HG03354 (cell line): ENCODE measurements around the gene PAGR1.
"Not testable (repeated sequence)": the region's sequence is repeated elsewhere in the genome, so short reads cannot be mapped to it uniquely, and the experiment has no call there.

ENCODE experiments used
- ATAC-seq: cut with Tn5 transposase; IDR thresholded peaks from one replicate; pipeline ENCODE4 v1.9.1; 2021; ENCODE audit warnings: mild to moderate bottlenecking; ENCODE audit not compliant: unreplicated experiment, poor library complexity, severe bottlenecking

Gene PAGR1

DNA sequence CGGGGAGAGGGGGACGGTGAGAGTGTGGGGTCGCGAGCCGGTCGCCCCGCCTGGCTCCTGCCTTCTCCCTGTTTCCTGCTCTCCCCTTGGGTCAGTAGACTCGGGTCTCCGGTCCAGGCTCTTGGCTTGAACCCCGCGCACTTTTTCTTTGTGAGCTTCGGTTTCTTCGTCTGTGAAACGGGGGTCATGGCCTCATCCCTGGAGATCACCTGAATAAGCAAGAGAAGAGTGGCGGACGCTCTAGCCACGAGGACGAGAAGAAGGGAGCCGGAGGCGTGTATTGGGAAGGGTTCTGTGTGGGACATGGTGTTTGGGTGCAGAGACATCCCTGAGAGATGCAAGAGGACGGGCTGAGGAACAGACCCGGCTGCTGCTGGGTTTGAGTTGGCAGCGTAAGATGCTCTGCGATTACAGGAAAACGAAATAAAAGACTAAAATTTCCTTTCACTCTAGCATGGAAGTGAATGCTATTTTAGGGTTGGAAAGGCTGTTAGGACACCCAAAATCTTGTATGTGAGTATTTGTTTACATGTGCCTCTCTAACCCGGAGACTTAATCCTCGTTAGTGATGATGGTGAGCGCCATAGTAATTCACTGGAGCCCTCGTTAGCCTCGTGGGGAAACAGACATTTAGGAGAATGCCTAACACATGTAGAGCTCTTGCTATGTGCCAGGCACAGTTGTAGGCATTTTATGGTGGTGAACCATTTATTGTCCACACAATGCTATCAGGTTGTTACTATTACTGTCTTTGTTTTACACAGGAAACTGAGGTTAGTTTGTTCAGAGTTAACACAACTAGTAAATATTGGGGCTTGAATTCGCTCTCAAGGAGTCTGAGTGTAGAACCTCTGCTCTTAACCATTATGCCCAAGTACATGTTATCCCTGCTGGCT, 24.8 kb upstream of the PAGR1 start:
- peak; percentile 10 for ATAC-seq

DNA sequence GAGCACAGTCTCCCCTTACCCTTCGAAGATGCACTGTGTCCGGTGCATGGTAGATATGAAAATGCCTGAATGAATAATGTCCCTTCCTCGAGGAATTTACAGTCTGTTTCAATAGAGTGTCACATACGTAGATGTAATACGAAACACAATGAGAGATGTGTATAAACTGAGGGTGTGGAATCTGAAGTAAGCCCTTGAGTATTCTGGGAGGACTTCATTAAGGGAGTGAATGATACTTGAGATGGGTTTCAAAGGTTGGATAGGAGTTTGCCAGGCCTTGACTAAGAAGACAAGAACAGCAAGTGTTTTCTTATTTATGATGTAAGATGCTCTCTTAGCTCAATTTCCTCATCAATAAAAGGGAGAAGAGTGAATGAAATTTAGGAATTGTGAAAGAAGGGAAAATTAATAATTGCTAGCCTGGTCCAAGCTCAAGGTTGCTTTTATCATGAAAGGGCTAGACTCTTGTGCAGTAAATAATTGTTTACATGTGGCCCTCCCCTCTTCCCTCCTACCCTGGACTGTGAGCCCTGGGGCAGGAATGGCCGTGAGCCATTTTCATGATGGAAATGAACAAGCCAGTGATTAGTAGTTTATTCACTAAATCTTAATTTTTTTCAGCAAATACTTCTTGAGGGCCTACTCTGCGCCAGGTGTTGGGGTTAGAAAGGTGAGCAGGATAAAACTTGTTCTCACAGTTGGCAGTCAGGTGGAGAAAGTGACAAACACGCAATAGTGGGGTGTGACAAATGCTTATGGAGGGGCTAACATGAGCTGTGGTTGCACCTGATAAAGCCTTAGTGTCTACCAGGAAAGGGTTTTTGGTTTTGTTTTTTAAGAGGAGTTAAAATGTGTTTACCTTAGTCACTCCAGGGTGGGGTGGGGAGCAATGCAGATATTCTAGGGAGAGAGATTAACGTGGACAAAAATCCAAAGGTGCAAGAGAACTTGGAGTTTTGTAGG, 23.8 kb upstream of the PAGR1 start:
- ATAC-seq: no peak

DNA sequence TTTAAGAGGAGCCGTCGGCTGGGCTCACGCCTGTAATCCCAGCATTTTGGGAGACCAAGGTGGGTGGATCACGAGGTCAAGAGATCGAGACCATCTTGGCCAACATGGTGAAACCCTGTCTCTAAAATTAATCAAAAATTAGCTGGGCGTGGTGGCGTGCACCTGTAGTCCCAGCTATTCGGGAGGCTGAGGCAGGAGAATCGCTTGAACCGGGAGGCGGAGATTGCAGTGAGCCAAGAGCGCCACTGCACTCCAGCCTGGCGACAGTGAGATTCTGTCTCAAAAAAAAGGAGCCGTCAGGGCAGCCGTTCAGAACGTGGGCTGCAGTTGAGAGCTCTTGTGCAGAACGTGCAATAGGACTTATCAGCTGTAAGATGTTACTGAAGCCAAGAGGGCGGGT, 22.8 kb upstream of the PAGR1 start:
- not testable (repeated sequence) for ATAC-seq

DNA sequence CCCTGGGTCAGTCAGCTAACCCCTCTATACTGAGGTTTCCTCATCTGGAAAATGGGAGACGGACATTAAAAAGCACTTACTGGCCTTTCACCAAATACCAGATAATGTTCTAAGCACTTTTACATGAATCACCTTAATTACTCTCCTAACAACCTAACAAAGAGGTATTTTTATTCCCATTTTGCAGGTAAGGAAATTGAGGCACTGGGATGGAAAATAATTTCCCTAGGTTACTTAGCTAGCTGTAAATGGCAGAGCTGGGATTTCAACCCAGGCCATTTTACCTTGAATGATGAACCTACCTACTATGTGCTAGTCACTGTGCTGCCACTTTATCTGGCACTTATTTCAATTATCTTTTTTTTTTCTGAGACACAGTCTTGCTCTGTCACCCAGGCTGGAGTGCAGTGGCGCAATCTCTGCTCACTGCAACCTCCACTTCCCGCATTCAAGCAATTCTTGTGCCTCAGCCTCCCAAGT, 21.7 kb upstream of the PAGR1 start:
- no peak for ATAC-seq

DNA sequence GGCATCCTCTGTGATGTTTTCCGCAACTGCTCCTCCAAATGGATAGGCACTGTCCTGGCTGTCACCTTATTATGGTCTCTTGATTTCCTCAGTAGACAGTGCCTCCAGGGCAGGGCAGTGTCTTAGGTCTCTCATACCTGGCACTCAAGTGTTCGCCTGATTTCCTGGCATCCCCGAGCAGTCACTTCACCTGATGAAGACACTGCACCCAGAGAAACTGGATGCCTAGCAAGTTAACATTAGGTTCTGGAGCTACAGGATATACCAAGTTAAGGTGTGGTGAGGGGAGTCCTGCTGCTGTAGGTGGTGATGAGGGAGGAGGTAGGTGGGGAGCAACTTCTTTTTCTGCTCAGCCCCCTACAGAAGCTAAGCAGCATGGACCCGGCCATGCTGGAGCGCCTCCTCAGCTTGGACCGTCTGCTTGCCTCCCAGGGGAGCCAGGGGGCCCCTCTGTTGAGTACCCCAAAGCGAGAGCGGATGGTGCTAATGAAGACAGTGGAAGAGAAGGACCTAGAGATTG, 13.5 kb upstream of the PAGR1 start:
- no peak for ATAC-seq

DNA sequence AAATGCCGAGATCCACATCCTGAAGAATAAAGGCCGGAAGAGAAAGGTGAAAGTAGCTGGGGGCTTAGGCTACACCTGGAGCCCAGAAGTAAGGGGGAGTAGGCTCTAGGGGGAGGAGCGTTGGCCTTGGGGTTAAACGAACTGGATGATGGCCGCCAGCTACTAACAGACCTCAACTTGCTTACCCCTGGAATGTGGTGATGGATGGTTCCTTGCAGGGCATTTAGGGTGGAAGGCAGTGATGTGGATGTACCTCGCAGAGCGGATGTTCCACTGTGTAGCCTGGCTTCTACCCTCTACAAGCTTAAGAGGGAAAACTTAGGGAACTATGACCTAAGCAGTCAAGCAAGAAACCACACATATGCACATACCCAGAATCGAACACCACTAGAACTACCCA, 11.9 kb upstream of the PAGR1 start:
- ATAC-seq: no peak

DNA sequence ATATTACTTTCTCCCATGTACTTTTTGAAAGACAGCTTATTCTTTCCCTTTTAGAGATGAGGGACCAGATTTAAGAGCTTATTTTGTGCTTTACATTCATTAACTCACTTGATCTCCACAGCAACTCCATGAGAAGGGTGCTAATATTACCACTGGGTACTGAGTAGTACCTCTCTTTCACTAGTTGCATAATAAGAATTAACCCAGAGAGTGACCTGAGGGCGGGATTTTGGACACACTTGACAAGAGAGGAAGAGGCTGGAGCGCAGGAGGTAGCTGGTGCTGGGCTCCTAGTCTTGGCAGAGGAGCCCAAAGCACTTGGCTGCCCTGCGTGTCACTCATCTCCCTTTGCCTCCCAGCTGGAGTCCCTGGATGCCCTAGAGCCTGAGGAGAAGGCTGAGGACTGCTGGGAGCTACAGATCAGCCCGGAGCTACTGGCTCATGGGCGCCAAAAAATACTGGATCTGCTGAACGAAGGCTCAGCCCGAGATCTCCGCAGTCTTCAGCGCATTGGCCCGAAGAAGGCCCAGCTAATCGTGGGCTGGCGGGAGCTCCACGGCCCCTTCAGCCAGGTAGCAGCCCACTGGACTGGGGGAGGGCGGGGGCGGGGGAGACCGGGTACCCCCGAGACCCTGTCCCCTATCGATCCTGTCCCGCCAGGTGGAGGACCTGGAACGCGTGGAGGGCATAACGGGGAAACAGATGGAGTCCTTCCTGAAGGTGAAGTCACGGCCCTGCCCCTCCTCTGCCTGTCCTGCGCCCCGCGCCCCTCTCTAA, 11.3 kb upstream of the PAGR1 start:
- no peak for ATAC-seq

DNA sequence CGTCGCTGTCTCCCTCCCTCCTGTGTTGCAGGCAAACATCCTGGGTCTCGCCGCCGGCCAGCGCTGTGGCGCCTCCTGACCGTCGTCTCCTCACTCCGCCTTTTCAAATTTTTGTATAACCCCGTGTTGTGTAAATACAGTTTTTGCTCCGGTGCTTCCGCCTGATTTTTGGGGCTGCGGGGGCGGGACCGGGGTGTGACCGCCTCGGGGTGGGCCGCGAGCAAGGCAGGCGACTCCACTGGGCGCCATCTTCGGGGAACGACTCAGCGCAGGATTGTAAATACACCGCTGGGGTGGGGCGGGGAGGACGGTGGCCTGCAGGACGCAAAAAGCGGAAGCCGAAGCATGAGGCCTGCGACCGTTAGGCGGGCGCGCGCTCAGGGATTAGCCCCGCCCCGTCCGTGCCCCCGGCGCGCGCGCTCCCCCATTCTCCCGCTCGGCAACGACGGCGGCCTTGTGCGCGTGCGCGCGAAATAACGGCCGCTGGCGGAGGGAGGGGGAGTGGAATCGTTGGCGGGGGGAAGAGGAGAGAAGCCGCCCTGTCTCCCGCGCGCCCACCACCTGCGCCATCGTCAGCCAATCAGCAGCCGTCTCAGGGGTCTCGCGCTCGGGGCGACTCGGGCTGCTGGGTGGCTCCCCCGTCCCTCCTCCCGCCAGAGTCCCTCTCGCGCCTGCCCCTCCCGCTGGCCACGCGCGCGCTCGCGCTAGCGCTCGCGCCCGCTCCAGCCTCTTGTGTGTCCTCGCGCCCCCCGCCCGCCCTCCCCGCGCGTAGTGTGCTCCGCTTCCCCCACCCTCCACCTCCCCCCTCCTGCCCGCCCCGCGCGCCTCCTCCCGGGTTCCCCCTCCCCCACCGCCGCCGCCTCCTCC, 10.5 kb upstream of the PAGR1 start:
- ATAC-seq: peak; percentile 64

DNA sequence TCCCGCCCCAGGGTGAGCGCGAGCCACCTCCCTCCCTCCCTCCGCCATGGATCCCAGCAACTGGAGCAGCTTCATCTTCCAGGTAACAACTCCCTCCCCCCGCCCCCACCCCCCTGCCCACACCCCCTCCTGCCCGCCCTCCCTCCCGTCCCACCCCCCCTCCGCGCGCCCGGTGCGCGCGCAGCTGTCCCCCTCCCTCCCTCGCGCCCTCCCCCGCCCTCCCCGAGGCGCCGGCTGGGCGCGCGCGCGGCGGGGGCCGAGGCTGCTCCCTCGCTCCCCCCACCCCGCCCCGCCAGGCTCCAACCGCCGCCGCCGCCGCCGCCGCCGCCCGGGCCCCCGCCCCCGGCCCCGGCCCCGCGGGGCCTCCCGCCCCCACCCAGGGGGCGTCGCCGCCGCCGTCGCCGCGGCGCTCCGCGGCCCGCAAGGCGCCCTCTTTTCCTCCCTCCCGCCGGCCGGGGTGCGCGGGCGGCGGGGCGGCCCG, 9.8 kb upstream of the PAGR1 start, which contains the start of gene MAZ:
TSS of gene MAZ (plus strand) at position 431 of the 481 bp plus-strand sequence. CDS start 173 bp downstream, outside the sequence.
- no peak for ATAC-seq

DNA sequence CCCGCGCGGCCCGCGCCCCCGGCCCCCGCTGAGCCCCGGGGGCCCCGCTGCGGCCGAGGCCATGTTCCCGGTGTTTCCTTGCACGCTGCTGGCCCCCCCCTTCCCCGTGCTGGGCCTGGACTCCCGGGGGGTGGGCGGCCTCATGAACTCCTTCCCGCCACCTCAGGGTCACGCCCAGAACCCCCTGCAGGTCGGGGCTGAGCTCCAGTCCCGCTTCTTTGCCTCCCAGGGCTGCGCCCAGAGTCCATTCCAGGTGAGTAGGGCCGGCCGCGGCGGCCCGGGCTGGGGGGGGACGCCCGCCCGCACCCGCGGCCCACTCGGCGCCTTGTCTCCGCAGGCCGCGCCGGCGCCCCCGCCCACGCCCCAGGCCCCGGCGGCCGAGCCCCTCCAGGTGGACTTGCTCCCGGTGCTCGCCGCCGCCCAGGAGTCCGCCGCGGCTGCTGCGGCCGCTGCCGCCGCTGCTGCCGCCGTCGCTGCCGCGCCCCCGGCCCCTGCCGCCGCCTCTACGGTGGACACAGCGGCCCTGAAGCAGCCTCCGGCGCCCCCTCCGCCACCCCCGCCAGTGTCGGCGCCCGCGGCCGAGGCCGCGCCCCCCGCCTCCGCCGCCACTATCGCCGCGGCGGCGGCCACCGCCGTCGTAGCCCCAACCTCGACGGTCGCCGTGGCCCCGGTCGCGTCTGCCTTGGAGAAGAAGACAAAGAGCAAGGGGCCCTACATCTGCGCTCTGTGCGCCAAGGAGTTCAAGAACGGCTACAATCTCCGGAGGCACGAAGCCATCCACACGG, 9.1 kb upstream of the PAGR1 start:
- no peak for ATAC-seq

DNA sequence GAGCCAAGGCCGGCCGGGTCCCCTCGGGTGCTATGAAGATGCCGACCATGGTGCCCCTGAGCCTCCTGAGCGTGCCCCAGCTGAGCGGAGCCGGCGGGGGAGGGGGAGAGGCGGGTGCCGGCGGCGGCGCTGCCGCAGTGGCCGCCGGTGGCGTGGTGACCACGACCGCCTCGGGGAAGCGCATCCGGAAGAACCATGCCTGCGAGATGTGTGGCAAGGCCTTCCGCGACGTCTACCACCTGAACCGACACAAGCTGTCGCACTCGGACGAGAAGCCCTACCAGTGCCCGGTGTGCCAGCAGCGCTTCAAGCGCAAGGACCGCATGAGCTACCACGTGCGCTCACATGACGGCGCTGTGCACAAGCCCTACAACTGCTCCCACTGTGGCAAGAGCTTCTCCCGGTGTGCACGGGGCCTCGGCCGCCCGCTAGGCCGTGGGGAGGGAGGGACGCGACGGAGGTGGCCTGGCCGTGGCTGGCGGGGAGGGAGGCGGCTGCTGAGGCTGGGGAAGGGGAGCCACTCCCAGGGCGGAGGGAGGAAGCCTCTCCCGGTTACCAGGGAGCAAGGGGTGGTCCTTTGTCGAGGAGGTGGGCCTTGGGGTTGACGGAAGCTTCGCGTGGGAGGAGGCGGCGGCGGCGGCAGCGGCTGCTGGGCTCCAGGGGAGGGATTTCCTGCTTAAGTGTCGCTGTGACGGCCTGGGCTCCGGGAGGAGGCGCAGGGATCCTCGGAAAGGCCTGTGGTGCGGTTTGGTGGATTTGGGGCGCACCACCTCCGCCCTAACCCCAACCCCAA, 8.3 kb upstream of the PAGR1 start:
- no peak for ATAC-seq

DNA sequence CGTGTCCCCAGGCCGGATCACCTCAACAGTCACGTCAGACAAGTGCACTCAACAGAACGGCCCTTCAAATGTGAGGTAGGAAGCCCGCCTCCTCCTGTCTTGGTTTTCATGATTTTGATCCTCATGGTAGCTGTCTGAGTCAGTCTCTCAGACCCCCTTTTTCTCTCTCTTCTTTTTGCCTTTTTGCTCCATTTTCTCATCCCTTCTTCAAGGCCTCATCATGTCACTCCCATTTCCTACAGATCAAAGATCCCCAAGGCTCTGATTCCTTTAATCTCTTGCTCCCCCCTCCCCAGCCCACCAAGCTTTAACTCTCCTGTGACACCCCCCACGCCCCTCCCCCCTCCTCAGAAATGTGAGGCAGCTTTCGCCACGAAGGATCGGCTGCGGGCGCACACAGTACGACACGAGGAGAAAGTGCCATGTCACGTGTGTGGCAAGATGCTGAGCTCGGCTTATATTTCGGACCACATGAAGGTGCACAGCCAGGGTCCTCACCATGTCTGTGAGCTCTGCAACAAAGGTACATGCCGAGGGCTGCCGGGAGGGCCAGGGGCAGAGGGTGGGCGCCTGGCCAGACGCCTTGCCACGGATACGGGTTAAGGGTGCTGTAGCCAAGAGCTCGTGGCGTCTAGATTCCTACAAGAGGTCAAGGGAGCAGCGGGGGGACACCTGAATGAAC, 7.6 kb upstream of the PAGR1 start:
- no peak for ATAC-seq

DNA sequence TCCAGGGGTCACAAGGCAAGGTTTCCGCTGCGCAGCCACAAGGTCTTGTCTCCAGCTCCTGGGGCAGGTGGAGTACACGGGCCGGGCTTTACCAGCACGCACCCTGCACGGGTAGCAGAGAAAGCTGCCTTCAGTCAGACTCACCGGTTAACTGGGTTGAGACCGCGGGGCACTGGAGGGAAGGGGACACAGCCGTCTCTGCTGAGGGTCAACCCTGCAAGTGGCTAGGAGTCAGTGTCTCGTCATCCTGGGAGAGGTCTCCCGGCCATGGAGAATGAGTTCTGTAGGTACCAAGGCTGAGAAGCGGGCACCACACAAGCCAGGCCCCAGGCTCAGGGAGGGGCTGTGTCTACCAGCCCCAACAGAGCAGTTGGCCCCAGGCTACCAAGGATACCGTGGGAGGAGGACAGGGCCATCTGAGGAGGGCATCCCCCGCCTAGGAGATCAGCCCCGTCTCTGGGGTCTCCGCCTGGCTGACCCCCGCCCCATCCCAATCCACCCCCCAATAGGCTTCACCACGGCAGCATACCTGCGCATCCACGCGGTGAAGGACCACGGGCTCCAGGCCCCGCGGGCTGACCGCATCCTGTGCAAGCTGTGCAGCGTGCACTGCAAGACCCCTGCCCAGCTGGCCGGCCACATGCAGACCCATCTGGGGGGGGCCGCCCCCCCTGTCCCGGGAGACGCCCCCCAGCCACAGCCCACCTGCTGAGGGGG, 6.8 kb upstream of the PAGR1 start:
- no peak for ATAC-seq

DNA sequence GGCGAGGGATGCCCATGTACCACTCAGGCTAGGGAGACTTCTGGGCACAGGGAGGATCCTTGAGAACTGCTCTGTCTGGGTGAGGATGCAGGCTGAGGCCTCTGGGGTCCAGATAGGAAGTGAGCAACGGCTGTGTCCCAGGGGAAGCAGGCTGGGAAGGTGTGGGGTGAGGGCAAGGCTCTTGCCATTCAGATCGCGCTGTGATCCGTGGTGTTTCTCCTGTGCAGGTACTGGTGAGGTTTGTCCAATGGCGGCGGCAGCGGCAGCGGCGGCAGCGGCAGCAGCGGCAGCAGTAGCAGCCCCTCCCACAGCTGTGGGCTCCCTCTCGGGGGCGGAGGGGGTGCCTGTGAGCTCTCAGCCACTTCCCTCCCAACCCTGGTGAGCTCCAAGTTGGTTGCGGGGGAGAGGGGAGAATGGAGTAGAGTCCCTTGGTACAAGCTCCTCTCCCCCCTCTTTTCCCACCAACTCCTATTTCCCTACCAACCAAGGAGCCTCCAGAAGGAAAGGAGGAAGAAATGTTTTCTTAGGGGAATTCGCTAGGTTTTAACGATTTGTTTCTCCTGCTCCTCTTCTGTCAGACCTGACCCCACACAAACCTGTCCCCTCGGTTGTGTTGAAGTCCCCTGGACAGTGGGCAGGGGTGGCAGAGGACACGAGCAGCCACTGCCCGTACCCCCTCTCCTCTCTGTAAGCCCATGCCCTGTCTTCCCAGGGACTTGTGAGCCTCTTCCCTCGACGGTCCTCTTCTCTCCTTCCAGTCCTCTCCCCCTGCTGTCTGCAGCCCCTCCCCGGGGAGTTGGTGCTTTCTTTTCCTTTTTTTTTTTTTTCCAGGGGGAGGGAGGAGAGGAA, 5.9 kb upstream of the PAGR1 start:
- no peak for ATAC-seq

DNA sequence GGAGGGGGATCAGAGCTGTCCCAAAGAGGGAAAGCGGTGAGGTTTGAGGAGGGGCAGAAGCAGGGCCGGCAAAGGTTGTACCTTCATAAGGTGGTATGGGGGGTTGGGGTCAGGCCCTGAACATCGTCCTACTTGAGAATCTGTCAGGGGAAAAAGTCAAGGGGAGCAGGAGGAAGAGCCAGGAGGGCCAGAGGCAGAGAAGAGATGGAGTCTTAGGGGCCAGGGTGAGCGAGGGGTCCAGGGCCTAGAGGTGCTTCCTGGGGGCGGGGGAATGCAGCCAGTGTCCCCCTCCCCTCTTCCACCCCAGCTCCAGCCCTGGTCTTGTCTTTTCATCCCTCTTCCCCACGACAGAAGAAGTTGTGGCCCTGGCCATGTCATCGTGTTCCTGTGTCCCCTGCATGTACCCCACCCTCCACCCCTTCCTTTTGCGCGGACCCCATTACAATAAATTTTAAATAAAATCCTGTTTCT, 5.2 kb upstream of the PAGR1 start:
- ATAC-seq: no peak
